OCI-LY1 (cell line): ENCODE results near the gene TAF3.

ENCODE experiments used
- CTCF ChIP-seq: fragments of 200-600 bp; sonication (generic), shearing (Covaris generic); IDR thresholded peaks from 2 replicates; pipeline ENCODE4 v1.5.1; 2017; ENCODE audit warnings: mild to moderate bottlenecking, antibody characterized with exemption, low read length, moderate library complexity, mixed read lengths
- EZH2 ChIP-seq: fragments of 200-600 bp; sonication (generic), shearing (Covaris generic); IDR thresholded peaks from 2 replicates; pipeline ENCODE4 v1.8.0; 2017; ENCODE audit warnings: borderline replicate concordance, mixed run types, mild to moderate bottlenecking, antibody characterized with exemption, low read length, moderate library complexity, mixed read lengths

GRCh38 chr10:8066124-8066523 lies 247.8 kb downstream of the TAF3 start:
- TF ChIP-seq CTCF (no peak), EZH2 (no peak)
